Testis (tissue), 3 donors: Measurements from ENCODE around the gene DNAH12. TPM values are rescaled to one million over a fixed set of nuclear protein-coding genes. Genes with fewer than 3 reads are reported as not detected.
"Not testable (repeated sequence)": the region's sequence is repeated elsewhere in the genome, so short reads cannot be mapped to it uniquely, and the experiment has no call there.

Experiments used
- DNase-seq: peaks from one replicate; pipeline ENCODE4 v3.0.0-alpha.2; 2019
- H3K27ac ChIP-seq, 2 donors: fragments of 200-600 bp; sonication (generic); one replicate each; pipeline ENCODE4 v1.5.1; 2019
- H3K27me3 ChIP-seq: fragments of 200-600 bp; sonication (generic); one replicate; pipeline ENCODE4 v1.5.1; 2019
- H3K36me3 ChIP-seq: fragments of 200-600 bp; sonication (generic); one replicate; pipeline ENCODE4 v1.5.1; 2017; ENCODE audit warnings: low read depth; ENCODE audit errors: missing control alignments
- H3K4me1 ChIP-seq: fragments of 200-600 bp; sonication (generic); one replicate; pipeline ENCODE4 v1.5.1; 2019
- H3K4me3 ChIP-seq, 2 donors: fragments of 200-600 bp; sonication (generic); one replicate each; pipeline ENCODE4 v1.5.1; 2017 to 2019
- H3K9me3 ChIP-seq: fragments of 200-600 bp; sonication (generic); one replicate; pipeline ENCODE4 v1.5.1; 2017
- CTCF ChIP-seq, 3 experiments: fragments of 450-650 bp in 2 of 3; fragments of 200-600 bp in 1 of 3; sonication (generic) in 1 of 3; IDR thresholded peaks; one replicate each; pipeline ENCODE4 v1.5.1; 2016 to 2019; ENCODE audit warnings: antibody characterized with exemption in 3 of 3, mild to moderate bottlenecking in 2 of 3, moderate library complexity in 1 of 3
- POLR2A ChIP-seq: fragments of 450-650 bp; IDR thresholded peaks from one replicate; pipeline ENCODE4 v1.6.1; 2017; ENCODE audit warnings: antibody characterized with exemption, mild to moderate bottlenecking, moderate library complexity
- WGBS, 2 donors: methylation state at CpG; one replicate each; pipeline ENCODE4 v1.1.5; 2018; 5-methylcytosine and 5-hydroxymethylcytosine counted together
- intact Hi-C: fragments of 100-400 bp; cut with DNase I; formaldehyde crosslinking; loops from one replicate; pipeline ENCODE4 v1.15.1; 2023; ENCODE audit warnings: low total_unique reads
- polyA plus RNA-seq: library from polyadenylated mRNA; stranded (reverse); fragments of 350-450 nt; fragmentation: Illumina TruSeq; extraction: RNeasy Lipid Tissue Mini Kit (QIAGEN cat#74804); gene quantifications from one replicate; pipeline ENCODE4 v1.2.3, GENCODE V29; 2014; ENCODE audit warnings: low read depth, low replicate concordance; ENCODE audit not compliant: insufficient read depth
- total RNA-seq, 2 donors: library from RNA; depleted of rRNA; stranded (reverse); fragments of >200 nt; gene quantifications; one replicate each; pipeline ENCODE4 v1.2.3, GENCODE V29; 2016

DNAH12 gene
- total and polyA plus RNA-seq, 3 donors from 2014 or later, result 11.3 to 19.6 (median 15.7) TPM

- Histone ChIP-seq H3K4me1 (no peaks in the 10 kb centered on the region), H3K27me3 (no peaks in the 10 kb centered on the region), H3K9me3 (no peaks in the 10 kb centered on the region), H3K27ac (no peak overlapping the region), H3K4me3 (no peak overlapping the region), H3K36me3 (no peaks in the 10 kb centered on the region)
- 46 to 48% methylated on average over 2 of the region's 2 CpGs for WGBS, 2 donors
- no peak for DNase-seq
- TF ChIP-seq CTCF (IDR thresholded peaks at IDR 0.05) (no peak), POLR2A (no peak)
- intact Hi-C loops, result no loop called here
Observed at GRCh38 chr3:57512166-57512565, 32.0 kb downstream of the DNAH12 start.

- 96 to 100% methylated on average over 1 of the region's 1 CpG for WGBS, 2 donors
- no peak overlapping the region for H3K4me3 ChIP-seq
- intact Hi-C loops, result no loop called here
- DNase-seq, result no peak
- H3K27me3 ChIP-seq, result no peaks in the 10 kb centered on the region
- no peaks in the 10 kb centered on the region for H3K36me3 ChIP-seq
- no peaks in the 10 kb centered on the region for H3K9me3 ChIP-seq
- no peaks in the 10 kb centered on the region for H3K4me1 ChIP-seq
- no peak for TF ChIP-seq CTCF (IDR thresholded peaks at IDR 0.05)
- H3K27ac ChIP-seq, result no peak overlapping the region
Observed at GRCh38 chr3:57505901-57506300, 38.2 kb downstream of the DNAH12 start.

GRCh38 chr3:57500506-57500905, 43.6 kb downstream of the DNAH12 start:
- H3K4me3 ChIP-seq, result no peak overlapping the region
- no peak overlapping the region for H3K27ac ChIP-seq
- DNase-seq, result no peak
- H3K36me3 ChIP-seq, result no peaks in the 10 kb centered on the region
- no peaks in the 10 kb centered on the region for H3K27me3 ChIP-seq
- no peaks in the 10 kb centered on the region for H3K4me1 ChIP-seq
- TF ChIP-seq POLR2A, result no peak
- TF ChIP-seq CTCF (IDR thresholded peaks at IDR 0.05), result no peak
- intact Hi-C loops, result no loop called here
- no peaks in the 10 kb centered on the region for H3K9me3 ChIP-seq
- 52 to 61% methylated on average over 2 of the region's 2 CpGs for WGBS, 2 donors

GRCh38 chr3:57497904-57498303, 46.2 kb downstream of the DNAH12 start:
- H3K9me3 ChIP-seq, result no peaks in the 10 kb centered on the region
- H3K4me3 ChIP-seq, result no peak overlapping the region
- DNase-seq, result no peak
- no peaks in the 10 kb centered on the region for H3K4me1 ChIP-seq
- TF ChIP-seq CTCF (IDR thresholded peaks at IDR 0.05) (no peak), POLR2A (no peak)
- H3K27me3 ChIP-seq, result no peaks in the 10 kb centered on the region
- intact Hi-C loops, result no loop called here
- H3K27ac ChIP-seq, result no peak overlapping the region
- no peaks in the 10 kb centered on the region for H3K36me3 ChIP-seq

GRCh38 chr3:57484563-57484962, 59.6 kb downstream of the DNAH12 start:
- 77 to 93% methylated on average over 1 of the region's 1 CpG for WGBS, 2 donors
- Histone ChIP-seq H3K27me3 (no peaks in the 10 kb centered on the region), H3K4me3 (no peak overlapping the region), H3K4me1 (no peaks in the 10 kb centered on the region), H3K27ac (no peak overlapping the region), H3K9me3 (no peaks in the 10 kb centered on the region), H3K36me3 (no peaks in the 10 kb centered on the region)
- intact Hi-C loops, result no loop called here
- TF ChIP-seq CTCF (IDR thresholded peaks at IDR 0.05), result no peak
- no peak for TF ChIP-seq POLR2A
- DNase-seq, result no peak

GRCh38 chr3:57477193-57477592, 67.0 kb downstream of the DNAH12 start:
- H3K27me3 ChIP-seq, DNase-seq, H3K27ac ChIP-seq, H3K4me3 ChIP-seq, H3K36me3 ChIP-seq, intact Hi-C loops, H3K9me3 ChIP-seq, H3K4me1 ChIP-seq: not testable (repeated sequence)
- 95% methylated on average over 10 to 13 of the region's 13 CpGs for WGBS, 2 donors
